GM12892 (cell line): ENCODE measurements around the gene ELOVL6.
"Not testable (repeated sequence)": the region's sequence is repeated elsewhere in the genome, so short reads cannot be mapped to it uniquely, and the experiment has no call there.

Source experiments
- DNase-seq: peaks from one replicate; pipeline ENCODE4 v3.0.0; 2011; ENCODE audit not compliant: insufficient read length
- FAIRE-seq: peaks from 2 replicates; lab custom pipeline; 2011; peaks lifted over from hg19 to GRCh38; lab: Jason Lieb, UNC
- POLR2A ChIP-seq: IDR thresholded peaks from 2 replicates; pipeline ENCODE4 v1.6.1; 2011; ENCODE audit warnings: low read depth, low read length, control low read depth
- POLR2AphosphoS5 ChIP-seq: IDR thresholded peaks from 2 replicates; pipeline ENCODE4 v1.6.1; 2011; ENCODE audit warnings: low read depth, low read length, control low read depth
- TAF1 ChIP-seq: IDR thresholded peaks from 2 replicates; pipeline ENCODE4 v1.6.1; 2011; ENCODE audit warnings: low read depth, mild to moderate bottlenecking, control low read depth, low read length, borderline replicate concordance

Gene ELOVL6

DNA sequence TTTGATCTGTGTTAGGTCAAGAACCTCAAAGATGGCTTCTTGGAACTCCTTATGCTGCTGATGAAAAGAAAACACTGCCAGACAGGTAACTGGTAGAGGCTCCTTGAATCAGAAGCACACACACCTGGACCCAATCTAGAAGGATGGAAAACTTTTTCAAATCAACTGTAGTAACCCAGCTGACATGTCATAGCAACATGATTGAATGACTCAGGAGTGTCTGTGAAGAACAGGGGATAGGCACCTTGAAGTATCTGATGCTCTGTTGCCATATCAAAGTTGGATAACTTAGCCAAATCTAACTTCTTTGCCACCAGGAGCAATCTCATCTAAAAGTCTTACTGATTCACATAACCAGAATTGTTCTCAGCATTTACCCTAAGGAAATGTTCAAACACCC lies 98.8 kb downstream of the ELOVL6 start:
- TF ChIP-seq POLR2AphosphoS5: no peak
- no peak for TF ChIP-seq TAF1
- TF ChIP-seq POLR2A: no peak
- FAIRE-seq (no peak), DNase-seq (no peak)

DNA sequence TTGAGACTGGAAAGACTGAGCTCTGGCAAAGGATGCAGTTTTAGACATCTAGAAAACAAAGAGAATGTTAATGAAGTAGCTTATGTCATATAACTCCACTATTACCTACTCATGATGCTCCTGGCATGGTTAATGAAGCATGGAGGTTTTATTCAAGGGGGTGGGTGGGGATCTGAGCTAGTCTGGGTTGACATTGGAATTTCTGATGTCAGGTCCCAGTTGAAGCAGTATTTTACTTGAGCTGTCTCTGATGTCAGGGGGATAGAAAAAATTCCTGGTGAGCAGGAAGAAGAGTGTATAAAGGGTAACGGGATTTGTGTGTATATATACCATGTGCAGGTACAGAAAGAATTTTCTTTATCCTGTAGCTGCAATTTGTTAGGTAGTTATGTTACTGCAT lies 102.0 kb downstream of the ELOVL6 start:
- FAIRE-seq (no peak), DNase-seq (no peak)
- TF ChIP-seq POLR2A: no peak
- no peak for TF ChIP-seq TAF1
- no peak for TF ChIP-seq POLR2AphosphoS5

DNA sequence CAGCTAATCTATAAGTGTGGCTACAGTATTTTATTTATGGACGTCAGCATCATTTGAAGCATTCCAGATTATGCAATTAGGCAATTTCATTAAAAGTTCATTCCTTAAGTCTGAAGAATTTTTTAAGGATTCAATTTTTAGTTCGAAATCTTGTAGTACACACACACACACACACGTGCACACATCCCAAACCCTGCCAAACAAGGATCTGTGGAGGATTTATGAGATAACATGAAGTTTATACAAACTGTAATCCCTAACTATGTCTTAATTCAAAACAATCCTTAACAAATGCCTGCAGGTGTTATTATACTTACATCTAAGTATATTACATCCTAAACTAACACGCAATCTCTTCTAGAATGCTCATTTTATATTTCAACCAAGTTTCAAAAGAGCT lies 105.8 kb downstream of the ELOVL6 start:
- DNase-seq (no peak), FAIRE-seq (no peak)
- no peak for TF ChIP-seq TAF1
- TF ChIP-seq POLR2A: no peak
- TF ChIP-seq POLR2AphosphoS5: no peak

DNA sequence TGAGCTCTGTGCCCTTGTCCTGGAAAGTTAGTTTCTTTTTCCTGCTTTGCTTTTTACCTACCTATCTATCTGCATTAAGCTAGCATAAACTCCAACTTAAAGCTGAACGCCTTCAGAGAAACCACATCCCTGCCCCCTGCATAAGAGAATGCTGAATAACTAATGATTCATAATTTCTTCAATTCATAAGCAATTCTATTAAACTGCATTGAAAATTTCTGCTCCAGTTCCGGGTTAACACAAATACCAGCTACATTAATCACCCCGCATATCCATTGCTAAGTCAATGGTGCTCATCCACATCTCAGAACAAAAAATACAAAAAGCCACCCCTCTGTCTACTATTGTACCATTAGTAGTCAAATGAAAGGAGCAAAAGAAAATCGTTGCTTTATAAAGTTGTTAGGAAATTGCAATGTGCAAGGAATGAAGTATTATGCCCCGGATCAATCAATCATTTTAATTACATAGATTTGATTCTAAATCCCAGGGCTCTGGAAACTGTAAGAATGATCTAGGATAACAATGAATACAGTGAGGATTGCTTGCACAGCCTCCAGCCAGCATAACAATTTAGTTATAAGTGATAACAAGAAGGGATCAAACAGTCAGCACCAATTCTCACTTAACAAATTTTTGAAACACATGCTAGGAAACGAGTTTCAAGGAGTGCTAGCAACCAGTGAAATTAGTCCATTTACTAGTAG lies 106.8 kb downstream of the ELOVL6 start:
- no peak for FAIRE-seq
- no peak for DNase-seq

DNA sequence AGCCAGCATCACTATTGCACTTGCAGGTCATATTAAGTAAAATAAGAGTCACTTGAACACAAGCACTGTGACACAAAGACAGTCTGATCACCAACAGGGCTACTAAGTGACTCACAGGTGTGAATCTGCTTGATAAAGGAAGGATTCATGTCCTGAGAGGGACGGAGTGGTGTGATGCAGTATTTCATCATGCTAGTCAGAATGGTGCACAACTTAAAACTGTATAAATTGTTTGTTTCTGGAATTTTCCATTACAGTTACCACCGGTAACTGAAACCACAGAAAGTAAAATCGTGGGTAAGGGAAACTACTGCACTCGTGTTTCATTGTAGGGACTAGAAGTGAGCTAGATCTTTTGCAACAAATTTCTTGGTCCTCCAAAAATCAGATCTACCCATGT lies 109.7 kb downstream of the ELOVL6 start:
- peak; percentile 57 for FAIRE-seq
- no peak for TF ChIP-seq TAF1
- no peak for TF ChIP-seq POLR2A
- TF ChIP-seq POLR2AphosphoS5: no peak
- DNase-seq: no peak

More for the DNA sequence above, 106.8 kb downstream of the ELOVL6 start:
- TF ChIP-seq TAF1 (no peak), POLR2AphosphoS5 (no peak), POLR2A (no peak)

DNA sequence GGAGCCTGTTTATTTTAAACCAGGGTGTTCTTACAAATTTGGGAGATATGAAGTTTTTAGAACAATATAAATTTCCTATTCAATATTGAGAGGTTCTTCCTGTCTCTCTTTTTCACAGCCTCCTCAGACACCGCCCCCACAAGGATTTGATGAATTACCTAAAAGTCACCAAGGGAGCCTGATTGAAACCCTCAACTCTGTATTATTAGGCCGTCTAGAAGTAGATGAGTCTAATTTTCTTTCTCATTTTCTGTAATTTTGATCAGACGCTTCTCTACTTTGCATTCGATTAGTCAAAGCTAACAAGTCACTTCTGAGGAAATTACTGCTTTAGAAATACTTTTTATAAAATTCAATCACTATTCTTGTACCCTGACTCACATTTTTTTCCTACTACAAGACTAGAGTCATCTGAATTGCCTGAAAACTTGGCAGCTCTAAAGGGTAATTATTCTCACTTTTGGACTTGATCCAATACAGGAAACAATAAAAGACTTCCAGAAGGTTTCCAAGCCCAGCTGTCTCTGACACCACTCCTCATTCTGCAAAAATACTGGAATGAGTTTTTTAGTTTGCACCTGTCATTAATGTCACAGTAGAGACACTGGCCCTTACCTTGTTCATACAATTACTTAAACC lies 111.2 kb downstream of the ELOVL6 start:
- TF ChIP-seq POLR2AphosphoS5: no peak
- no peak for TF ChIP-seq TAF1
- TF ChIP-seq POLR2A: no peak
- no peak for FAIRE-seq
- no peak for DNase-seq

DNA sequence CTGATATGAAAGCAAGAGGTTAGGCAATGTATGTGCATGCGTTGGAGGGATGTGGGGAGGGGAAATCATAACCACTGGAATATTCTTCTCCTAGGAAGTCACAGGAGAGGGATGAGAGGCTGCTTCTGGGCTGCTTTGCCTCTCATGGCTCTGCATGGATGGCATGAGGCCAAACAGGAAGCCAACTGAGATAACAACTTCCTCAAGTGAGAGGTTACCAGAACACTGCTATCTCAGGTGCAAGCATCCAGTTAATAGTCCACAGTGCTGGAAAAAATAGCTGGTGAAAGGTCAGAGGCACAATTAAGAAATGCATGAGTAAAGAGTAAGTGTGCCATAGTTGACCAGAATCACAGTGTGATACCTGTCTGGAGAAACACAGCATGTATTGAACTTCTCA lies 113.3 kb downstream of the ELOVL6 start:
- TF ChIP-seq POLR2A: no peak
- no peak for TF ChIP-seq POLR2AphosphoS5
- TF ChIP-seq TAF1: no peak
- FAIRE-seq: no peak
- DNase-seq: no peak

DNA sequence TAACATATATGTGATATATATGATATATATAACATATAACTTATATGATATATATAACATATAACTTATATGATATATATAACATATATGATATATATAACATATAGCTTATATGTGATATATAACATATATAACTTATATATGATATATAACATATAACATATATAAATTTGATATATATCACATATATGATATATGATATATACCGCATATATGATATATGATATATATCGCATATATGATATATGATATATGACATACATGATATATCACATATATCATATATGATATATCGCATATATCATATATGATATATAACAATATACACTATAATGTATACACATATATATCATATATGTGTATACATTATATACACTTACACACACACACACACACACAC lies 114.3 kb downstream of the ELOVL6 start:
- no peak for FAIRE-seq
- TF ChIP-seq TAF1: no peak
- no peak for TF ChIP-seq POLR2A
- TF ChIP-seq POLR2AphosphoS5: no peak
- no peak for DNase-seq

DNA sequence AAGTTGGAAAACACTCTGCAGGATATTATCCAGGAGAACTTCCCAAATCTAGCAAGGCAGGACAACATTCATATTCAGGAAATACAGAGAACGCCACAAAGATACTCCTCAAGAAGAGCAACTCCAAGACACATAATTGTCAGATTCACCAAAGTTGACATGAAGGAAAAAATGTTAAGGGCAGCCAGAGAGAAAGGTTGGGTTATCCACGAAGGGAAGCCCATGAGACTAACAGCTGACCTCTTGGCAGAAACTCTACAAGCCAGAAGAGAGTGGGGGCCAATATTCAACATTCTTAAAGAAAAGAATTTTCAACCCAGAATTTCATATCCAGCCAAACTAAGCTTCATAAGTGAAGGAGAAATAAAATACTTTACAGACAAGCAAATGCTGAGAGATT lies 120.3 kb downstream of the ELOVL6 start:
- FAIRE-seq, DNase-seq: not testable (repeated sequence)

DNA sequence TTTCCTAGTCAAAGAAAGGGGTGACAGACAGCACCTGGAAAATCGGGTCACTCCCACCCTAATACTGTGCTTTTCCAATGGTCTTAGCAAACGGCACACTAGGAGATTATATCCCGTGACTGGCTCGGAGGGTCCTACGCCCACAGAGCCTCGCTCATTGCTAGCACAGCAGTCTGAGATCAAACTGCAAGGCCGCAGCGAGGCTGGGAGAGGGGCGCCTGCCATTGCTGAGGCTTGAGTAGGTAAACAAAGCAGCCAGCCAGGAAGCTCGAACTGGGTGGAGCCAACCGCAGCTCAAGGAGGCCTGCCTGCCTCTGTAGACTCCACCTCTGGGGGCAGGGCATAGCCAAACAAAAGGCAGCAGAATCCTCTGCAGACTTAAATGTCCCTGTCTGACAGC lies 121.6 kb downstream of the ELOVL6 start:
- DNase-seq, FAIRE-seq: not testable (repeated sequence)

DNA sequence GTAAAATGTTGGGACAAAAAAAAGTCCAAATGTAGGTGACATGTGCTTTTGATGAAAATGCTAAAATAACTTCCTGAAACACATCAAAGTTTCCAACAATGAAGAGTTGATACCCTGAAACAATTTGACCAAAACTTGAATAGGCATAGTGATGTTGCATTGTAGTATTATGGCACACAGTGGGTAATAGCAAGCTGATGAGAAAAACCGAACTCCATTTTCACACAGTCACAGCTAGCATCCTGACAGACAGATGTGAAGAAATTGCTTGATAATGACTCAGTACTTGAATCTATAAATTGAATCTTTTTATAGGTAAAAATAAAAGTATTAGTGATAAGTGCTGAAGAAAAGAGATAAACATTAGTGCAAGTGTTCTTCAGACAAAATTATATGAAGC lies 122.5 kb downstream of the ELOVL6 start:
- DNase-seq (no peak), FAIRE-seq (no peak)
- no peak for TF ChIP-seq TAF1
- no peak for TF ChIP-seq POLR2A
- no peak for TF ChIP-seq POLR2AphosphoS5

DNA sequence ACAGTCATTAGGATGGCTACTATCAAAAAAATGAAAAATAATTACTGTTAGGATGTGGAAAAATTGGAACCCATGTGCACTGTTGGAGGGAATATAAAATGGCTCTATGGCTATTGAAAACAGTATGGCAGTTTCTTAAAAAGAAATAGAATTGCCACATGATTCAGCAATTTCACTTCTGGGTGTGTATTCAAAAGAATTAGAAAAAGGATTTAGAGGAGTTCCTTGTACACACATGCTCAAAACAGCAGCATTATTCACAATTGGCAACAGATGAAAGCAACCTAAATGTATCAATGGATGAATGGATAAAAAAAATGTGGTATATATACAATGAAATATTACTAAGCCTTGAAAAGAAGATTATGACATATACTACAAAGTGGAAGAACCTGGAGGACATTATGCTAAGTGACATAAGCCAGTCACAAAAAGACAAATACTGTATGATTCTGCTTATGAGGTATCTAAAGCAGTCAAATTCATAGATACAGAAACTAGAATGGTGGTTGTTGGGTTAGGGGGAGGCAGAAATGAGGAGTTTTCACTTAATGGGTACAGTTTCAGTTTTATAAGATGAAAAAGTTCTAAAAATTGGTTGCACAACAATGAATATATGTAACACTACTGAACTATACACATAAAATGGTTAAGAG lies 123.2 kb downstream of the ELOVL6 start:
- no peak for FAIRE-seq
- DNase-seq: no peak
- no peak for TF ChIP-seq POLR2AphosphoS5
- no peak for TF ChIP-seq TAF1
- no peak for TF ChIP-seq POLR2A
